HCT116 (cell line): ENCODE measurements around the gene CDK8. TPM values are rescaled to one million over a fixed set of nuclear protein-coding genes. Genes with fewer than 3 reads are reported as not detected.

Experiments
- ATAC-seq: fragments of 200-7000 bp; cut with Tn5 transposase; 2 replicates; pipeline ENCODE4 v1.9.1; 2020; ENCODE audit warnings: mild to moderate bottlenecking, moderate library complexity
- BruUV-seq: library from RNA; stranded (reverse); fragments of 400-500 nt; replicated peaks from 2 replicates; lab custom pipeline; 2021; lab: Mats Ljungman, UMichigan
- CTCF ChIA-PET: fragments of 300-600 bp; sonication (Branson Sonifier 250); formaldehyde crosslinking; loops from one replicate; lab custom pipeline; 2021; ENCODE audit warnings: antibody characterized with exemption; lab: Charles Lee
- POLR2A ChIA-PET: fragments of 300-600, 350-600 bp; sonication (Branson Sonifier 250); formaldehyde crosslinking; loops from one replicate; lab custom pipeline; 2021; ENCODE audit warnings: antibody characterized with exemption; lab: Charles Lee
- RAD21 ChIA-PET, 2 experiments: fragments of 300-600 bp; sonication (Branson Sonifier 250); formaldehyde crosslinking; loops; one replicate each; lab custom pipeline; 2023; ENCODE audit warnings: low total read pairs in 2 of 2; ENCODE audit not compliant: uncharacterized antibody in 2 of 2, unreplicated experiment in 2 of 2, low non-redundant PET in 1 of 2; lab: Charles Lee
- DNase-seq: peaks from one replicate; pipeline ENCODE4 v3.0.0-alpha.2; 2010; ENCODE audit warnings: low read depth, low spot score
- H2AFZ ChIP-seq: fragments of 200-600 bp; shearing (Covaris generic), sonication (generic); 2 replicates; pipeline ENCODE4 v1.6.1; 2017; ENCODE audit warnings: low read depth, mixed run types, mixed read lengths, antibody characterized with exemption, low read length; ENCODE audit not compliant: poor library complexity, severe bottlenecking
- H3K27ac ChIP-seq: 2 replicates; pipeline ENCODE4 v1.5.1; 2012; ENCODE audit warnings: low read depth, low read length
- H3K27me3 ChIP-seq: fragments of 200-600 bp; sonication (generic); 2 replicates; pipeline ENCODE4 v1.6.1; 2016; ENCODE audit warnings: mixed run types, low read length, mixed read lengths; ENCODE audit not compliant: insufficient read depth
- H3K36me3 ChIP-seq, 2 experiments: fragments of 200-500 bp in 1 of 2; fragments of 200-600 bp in 1 of 2; sonication (Bioruptor generic) in 1 of 2; sonication (generic) in 1 of 2; 2 replicates each; pipeline versions ENCODE4 v1.5.1 to v1.6.1; 2014 to 2016; ENCODE audit warnings: low read length in 2 of 2, inconsistent platforms in 1 of 2, mixed read lengths in 1 of 2, mixed run types in 1 of 2; ENCODE audit not compliant: insufficient read depth in 2 of 2, control insufficient read depth in 1 of 2
- H3K4me1 ChIP-seq, 2 experiments: fragments of 200-600 bp in 1 of 2; sonication (generic) in 1 of 2; 2 replicates each; pipeline versions ENCODE4 v1.5.1 to v1.6.1; 2012 to 2017; ENCODE audit warnings: low read length in 2 of 2, inconsistent platforms in 1 of 2, mild to moderate bottlenecking in 1 of 2, mixed read lengths in 1 of 2, mixed run types in 1 of 2, moderate library complexity in 1 of 2; ENCODE audit not compliant: insufficient read depth in 2 of 2, control insufficient read depth in 1 of 2
- H3K4me2 ChIP-seq: fragments of 200-600 bp; sonication (generic); 2 replicates; pipeline ENCODE4 v1.6.1; 2017; ENCODE audit warnings: mixed run types, low read length, mixed read lengths
- H3K4me3 ChIP-seq, 2 experiments: fragments of 200-600 bp in 1 of 2; sonication (generic) in 1 of 2; replicated peaks in 1 of 2; 2 replicates each; pipeline ENCODE4 v1.5.1; 2011 to 2016; ENCODE audit warnings: low read length in 2 of 2, control low read depth in 1 of 2, low read depth in 1 of 2, mild to moderate bottlenecking in 1 of 2, mixed read lengths in 1 of 2, mixed run types in 1 of 2
- H3K79me2 ChIP-seq: fragments of 200-600 bp; sonication (generic); 2 replicates; pipeline ENCODE4 v1.6.1; 2017; ENCODE audit warnings: mild to moderate bottlenecking, mixed run types, low read length, moderate library complexity, mixed read lengths; ENCODE audit not compliant: insufficient read depth
- H3K9ac ChIP-seq: fragments of 200-600 bp; sonication (generic); 2 replicates; pipeline ENCODE4 v1.6.1; 2016; ENCODE audit warnings: low read length, mixed read lengths
- H3K9me2 ChIP-seq: fragments of 200-600 bp; sonication (generic), shearing (Covaris generic); 2 replicates; pipeline ENCODE4 v1.6.1; 2017; ENCODE audit warnings: mixed run types, mild to moderate bottlenecking, moderate library complexity; ENCODE audit not compliant: insufficient read depth
- H3K9me3 ChIP-seq, 2 experiments: fragments of 200-500 bp in 1 of 2; fragments of 200-600 bp in 1 of 2; sonication (Bioruptor generic) in 1 of 2; sonication (generic) in 1 of 2; 2 replicates each; pipeline ENCODE4 v1.6.1; 2014 to 2017; ENCODE audit warnings: low read length in 2 of 2, mixed read lengths in 2 of 2, inconsistent platforms in 1 of 2, low read depth in 1 of 2, mild to moderate bottlenecking in 1 of 2, mixed run types in 1 of 2, moderate library complexity in 1 of 2; ENCODE audit not compliant: control insufficient read depth in 1 of 2, insufficient read depth in 1 of 2
- H4K20me1 ChIP-seq: fragments of 200-600 bp; sonication (generic), shearing (Covaris generic); 2 replicates; pipeline ENCODE4 v1.6.1; 2017; ENCODE audit warnings: mixed run types, mild to moderate bottlenecking, moderate library complexity; ENCODE audit not compliant: insufficient read depth
- CBX3 ChIP-seq: IDR thresholded peaks from 2 replicates; pipeline ENCODE4 v1.6.1; 2012; ENCODE audit warnings: low read depth
- CEBPB ChIP-seq: IDR thresholded peaks from 2 replicates; pipeline ENCODE4 v1.6.1; 2012; ENCODE audit warnings: low read depth
- EGR1 ChIP-seq: IDR thresholded peaks from 2 replicates; pipeline ENCODE4 v1.6.1; 2012; ENCODE audit warnings: low read depth
- EZH2 ChIP-seq: fragments of 200-600 bp; sonication (generic); IDR thresholded peaks from 2 replicates; pipeline ENCODE4 v1.6.1; 2017; ENCODE audit warnings: antibody characterized with exemption, mixed run types
- EZH2phosphoT487 ChIP-seq: fragments of 200-600 bp; IDR thresholded peaks from 2 replicates; pipeline ENCODE4 v1.6.1; 2018; ENCODE audit warnings: antibody characterized with exemption, borderline replicate concordance
- JUND ChIP-seq: IDR thresholded peaks from 2 replicates; pipeline ENCODE4 v1.6.1; 2012
- POLR2A ChIP-seq: IDR thresholded peaks from 2 replicates; pipeline ENCODE4 v1.7.0; 2011; ENCODE audit warnings: borderline replicate concordance; ENCODE audit not compliant: insufficient read depth, insufficient read length; ENCODE audit errors: extremely low read depth
- SP1 ChIP-seq: IDR thresholded peaks from 2 replicates; pipeline ENCODE4 v1.6.1; 2012; ENCODE audit warnings: low read depth
- SRF ChIP-seq: IDR thresholded peaks from 2 replicates; pipeline ENCODE4 v1.6.1; 2012; ENCODE audit warnings: low read depth
- ZNF274 ChIP-seq: fragments of 200-500 bp; sonication (Bioruptor generic); IDR thresholded peaks from 2 replicates; pipeline ENCODE4 v1.6.1; 2014; ENCODE audit warnings: mild to moderate bottlenecking, low read depth, low read length, inconsistent platforms
- intact Hi-C: fragments of 100-400 bp; cut with micrococcal nuclease; formaldehyde crosslinking; loops from 2 replicates; pipeline ENCODE4 v1.10.0; 2022
- total RNA-seq: library from RNA; stranded (reverse); gene quantifications from one replicate; pipeline ENCODE4 v1.2.1, GENCODE V29; 2021; ENCODE audit not compliant: unreplicated experiment
- TF ChIP-seq, protein P1 (sequence below): IDR thresholded peaks from 2 replicates; pipeline ENCODE4 v1.6.1; 2012; ENCODE audit warnings: low read depth
- TF ChIP-seq, protein P2 (sequence below): IDR thresholded peaks from 2 replicates; pipeline ENCODE4 v1.6.1; 2012
- TF ChIP-seq, protein P3 (sequence below), 3 experiments: fragments of 200-600 bp in 1 of 3; sonication (generic) in 1 of 3; IDR thresholded peaks in 2 of 3; conservative IDR thresholded peaks in 1 of 3; 2 replicates each; pipeline ENCODE4 v1.5.1; 2012 to 2017; ENCODE audit warnings: low read depth in 2 of 3, low read length in 2 of 3, antibody characterized with exemption in 1 of 3, borderline replicate concordance in 1 of 3, control low read depth in 1 of 3, mild to moderate bottlenecking in 1 of 3, mixed read lengths in 1 of 3, mixed run types in 1 of 3, moderate library complexity in 1 of 3; ENCODE audit not compliant: insufficient read depth in 1 of 3
- TF ChIP-seq, protein P4 (sequence below): IDR thresholded peaks from 2 replicates; pipeline ENCODE4 v1.6.1; 2011; ENCODE audit warnings: mild to moderate bottlenecking, low read length, moderate library complexity; ENCODE audit not compliant: insufficient replicate concordance; ENCODE audit errors: extremely low read depth
- TF ChIP-seq, protein P5 (sequence below): IDR thresholded peaks from 2 replicates; pipeline ENCODE4 v1.6.1; 2012

Gene CDK8
- total RNA-seq, 1 experiment from 2014 or later: 23.8 TPM

DNA sequence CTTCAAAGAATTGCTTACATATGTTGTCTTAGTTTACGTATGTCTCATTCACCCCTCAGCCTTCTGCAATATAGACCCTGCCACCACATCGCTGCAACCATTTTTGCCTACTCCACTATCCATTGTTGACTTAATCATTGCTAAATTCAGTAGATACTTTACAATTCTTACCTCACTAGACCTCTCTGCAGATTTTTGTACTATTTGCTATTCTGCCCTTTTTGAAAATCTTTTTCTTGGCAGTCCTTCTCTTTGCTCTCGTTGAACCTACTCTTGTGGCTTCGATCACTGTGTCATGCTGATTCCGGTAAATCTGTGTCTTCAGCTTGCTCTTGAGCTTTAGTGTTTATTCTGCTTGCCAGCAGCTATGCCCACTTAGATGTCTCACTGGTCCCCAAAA, 81.2 kb downstream of the CDK8 start:
- H3K79me2 ChIP-seq: peaks cover 26% of the 10 kb centered on the region

More for the DNA sequence above, 81.2 kb downstream of the CDK8 start:
- ATAC-seq (no peak), DNase-seq (no peak)
- POLR2A ChIA-PET: no interaction called here
- H3K4me3 ChIP-seq: no peak overlapping the region
- CTCF ChIA-PET: no interaction called here
- TF ChIP-seq EGR1 (no peak), ZNF274 (no peak), POLR2A (no peak), EZH2phosphoT487 (no peak), SRF (no peak), SP1 (no peak), EZH2 (no peak), JUND (no peak), CEBPB (no peak), CBX3 (no peak)
- TF ChIP-seq, protein P1, sequence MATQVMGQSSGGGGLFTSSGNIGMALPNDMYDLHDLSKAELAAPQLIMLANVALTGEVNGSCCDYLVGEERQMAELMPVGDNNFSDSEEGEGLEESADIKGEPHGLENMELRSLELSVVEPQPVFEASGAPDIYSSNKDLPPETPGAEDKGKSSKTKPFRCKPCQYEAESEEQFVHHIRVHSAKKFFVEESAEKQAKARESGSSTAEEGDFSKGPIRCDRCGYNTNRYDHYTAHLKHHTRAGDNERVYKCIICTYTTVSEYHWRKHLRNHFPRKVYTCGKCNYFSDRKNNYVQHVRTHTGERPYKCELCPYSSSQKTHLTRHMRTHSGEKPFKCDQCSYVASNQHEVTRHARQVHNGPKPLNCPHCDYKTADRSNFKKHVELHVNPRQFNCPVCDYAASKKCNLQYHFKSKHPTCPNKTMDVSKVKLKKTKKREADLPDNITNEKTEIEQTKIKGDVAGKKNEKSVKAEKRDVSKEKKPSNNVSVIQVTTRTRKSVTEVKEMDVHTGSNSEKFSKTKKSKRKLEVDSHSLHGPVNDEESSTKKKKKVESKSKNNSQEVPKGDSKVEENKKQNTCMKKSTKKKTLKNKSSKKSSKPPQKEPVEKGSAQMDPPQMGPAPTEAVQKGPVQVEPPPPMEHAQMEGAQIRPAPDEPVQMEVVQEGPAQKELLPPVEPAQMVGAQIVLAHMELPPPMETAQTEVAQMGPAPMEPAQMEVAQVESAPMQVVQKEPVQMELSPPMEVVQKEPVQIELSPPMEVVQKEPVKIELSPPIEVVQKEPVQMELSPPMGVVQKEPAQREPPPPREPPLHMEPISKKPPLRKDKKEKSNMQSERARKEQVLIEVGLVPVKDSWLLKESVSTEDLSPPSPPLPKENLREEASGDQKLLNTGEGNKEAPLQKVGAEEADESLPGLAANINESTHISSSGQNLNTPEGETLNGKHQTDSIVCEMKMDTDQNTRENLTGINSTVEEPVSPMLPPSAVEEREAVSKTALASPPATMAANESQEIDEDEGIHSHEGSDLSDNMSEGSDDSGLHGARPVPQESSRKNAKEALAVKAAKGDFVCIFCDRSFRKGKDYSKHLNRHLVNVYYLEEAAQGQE: no peak
- TF ChIP-seq, protein P2, sequence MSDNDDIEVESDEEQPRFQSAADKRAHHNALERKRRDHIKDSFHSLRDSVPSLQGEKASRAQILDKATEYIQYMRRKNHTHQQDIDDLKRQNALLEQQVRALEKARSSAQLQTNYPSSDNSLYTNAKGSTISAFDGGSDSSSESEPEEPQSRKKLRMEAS: no peak
- TF ChIP-seq, protein P3, sequence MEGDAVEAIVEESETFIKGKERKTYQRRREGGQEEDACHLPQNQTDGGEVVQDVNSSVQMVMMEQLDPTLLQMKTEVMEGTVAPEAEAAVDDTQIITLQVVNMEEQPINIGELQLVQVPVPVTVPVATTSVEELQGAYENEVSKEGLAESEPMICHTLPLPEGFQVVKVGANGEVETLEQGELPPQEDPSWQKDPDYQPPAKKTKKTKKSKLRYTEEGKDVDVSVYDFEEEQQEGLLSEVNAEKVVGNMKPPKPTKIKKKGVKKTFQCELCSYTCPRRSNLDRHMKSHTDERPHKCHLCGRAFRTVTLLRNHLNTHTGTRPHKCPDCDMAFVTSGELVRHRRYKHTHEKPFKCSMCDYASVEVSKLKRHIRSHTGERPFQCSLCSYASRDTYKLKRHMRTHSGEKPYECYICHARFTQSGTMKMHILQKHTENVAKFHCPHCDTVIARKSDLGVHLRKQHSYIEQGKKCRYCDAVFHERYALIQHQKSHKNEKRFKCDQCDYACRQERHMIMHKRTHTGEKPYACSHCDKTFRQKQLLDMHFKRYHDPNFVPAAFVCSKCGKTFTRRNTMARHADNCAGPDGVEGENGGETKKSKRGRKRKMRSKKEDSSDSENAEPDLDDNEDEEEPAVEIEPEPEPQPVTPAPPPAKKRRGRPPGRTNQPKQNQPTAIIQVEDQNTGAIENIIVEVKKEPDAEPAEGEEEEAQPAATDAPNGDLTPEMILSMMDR (IDR thresholded peaks at IDR 0.05 in 2 of 3, conservative IDR thresholded peaks at IDR 0.05 in 1 of 3; ENCODE audit: borderline replicate concordance in 1 of 3, insufficient read depth in 1 of 3, low read depth in 2 of 3, low read length in 2 of 3): no peak
- TF ChIP-seq, protein P4, sequence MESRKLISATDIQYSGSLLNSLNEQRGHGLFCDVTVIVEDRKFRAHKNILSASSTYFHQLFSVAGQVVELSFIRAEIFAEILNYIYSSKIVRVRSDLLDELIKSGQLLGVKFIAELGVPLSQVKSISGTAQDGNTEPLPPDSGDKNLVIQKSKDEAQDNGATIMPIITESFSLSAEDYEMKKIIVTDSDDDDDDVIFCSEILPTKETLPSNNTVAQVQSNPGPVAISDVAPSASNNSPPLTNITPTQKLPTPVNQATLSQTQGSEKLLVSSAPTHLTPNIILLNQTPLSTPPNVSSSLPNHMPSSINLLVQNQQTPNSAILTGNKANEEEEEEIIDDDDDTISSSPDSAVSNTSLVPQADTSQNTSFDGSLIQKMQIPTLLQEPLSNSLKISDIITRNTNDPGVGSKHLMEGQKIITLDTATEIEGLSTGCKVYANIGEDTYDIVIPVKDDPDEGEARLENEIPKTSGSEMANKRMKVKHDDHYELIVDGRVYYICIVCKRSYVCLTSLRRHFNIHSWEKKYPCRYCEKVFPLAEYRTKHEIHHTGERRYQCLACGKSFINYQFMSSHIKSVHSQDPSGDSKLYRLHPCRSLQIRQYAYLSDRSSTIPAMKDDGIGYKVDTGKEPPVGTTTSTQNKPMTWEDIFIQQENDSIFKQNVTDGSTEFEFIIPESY: no peak
- TF ChIP-seq, protein P5, sequence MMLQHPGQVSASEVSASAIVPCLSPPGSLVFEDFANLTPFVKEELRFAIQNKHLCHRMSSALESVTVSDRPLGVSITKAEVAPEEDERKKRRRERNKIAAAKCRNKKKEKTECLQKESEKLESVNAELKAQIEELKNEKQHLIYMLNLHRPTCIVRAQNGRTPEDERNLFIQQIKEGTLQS: no peak
- TF ChIP-seq, all 23 proteins: peak for 0
- H3K27me3 ChIP-seq: no peaks in the 10 kb centered on the region
- no peak overlapping the region for H3K27ac ChIP-seq
- RAD21 ChIA-PET: no interaction called here
- H2AFZ ChIP-seq: no peak overlapping the region
- no TSS peak for BruUV-seq
- no peaks in the 10 kb centered on the region for H3K9me3 ChIP-seq
- no peak overlapping the region for H3K4me2 ChIP-seq
- H3K9ac ChIP-seq: no peak overlapping the region
- H4K20me1 ChIP-seq: no peaks in the 10 kb centered on the region
- no peaks in the 10 kb centered on the region for H3K4me1 ChIP-seq
- intact Hi-C loops: no loop called here
- no peaks in the 10 kb centered on the region for H3K36me3 ChIP-seq
- no peaks in the 10 kb centered on the region for H3K9me2 ChIP-seq
